GM20000 (cell line): ENCODE data around the gene CWC22.

ENCODE experiments used
- DNase-seq: peaks from one replicate; pipeline ENCODE4 v3.0.0; 2012; ENCODE audit warnings: low spot score
- TF ChIP-seq, protein P1 (sequence below): IDR thresholded peaks from 2 replicates; pipeline ENCODE4 v1.5.1; 2012; ENCODE audit warnings: mild to moderate bottlenecking, control low read depth; ENCODE audit errors: extremely low read depth, missing control alignments

CWC22 gene

DNA sequence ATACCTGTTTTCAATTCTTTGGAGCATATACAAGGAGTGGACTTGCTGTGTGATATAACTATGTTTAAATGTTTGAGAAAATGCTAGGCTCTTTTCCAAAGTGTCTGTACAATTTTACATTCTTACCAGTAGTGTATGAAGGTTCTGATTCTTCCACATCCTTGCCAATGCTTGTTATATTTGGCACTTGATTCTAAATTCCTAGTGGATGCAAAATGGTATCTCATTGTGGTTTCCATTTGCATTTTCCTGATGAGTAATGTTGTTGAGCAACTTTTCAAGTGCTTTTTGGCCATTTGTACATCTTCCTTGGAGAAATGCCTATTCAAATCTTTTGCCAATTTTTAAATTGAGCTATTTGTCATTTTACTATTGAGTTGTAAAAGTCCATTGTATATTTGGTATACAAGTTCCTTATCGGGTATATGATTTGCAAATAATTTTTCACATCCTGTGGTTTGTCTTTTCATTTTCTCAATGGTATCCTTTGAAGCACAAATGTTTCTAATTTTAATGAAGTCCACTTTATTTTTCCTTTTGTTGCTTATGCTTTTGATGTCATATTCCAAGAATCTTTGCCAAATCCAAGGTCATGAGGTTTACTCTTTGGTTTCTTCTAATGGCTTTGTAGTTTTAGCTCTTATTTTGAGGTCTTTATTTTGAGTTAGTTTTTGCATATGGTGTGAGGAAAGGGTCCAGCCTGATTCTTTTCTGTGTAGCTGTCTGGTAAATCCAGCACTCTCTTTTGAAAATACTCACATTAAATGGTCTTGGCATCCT lies 33.2 kb upstream of the CWC22 start:
- DNase-seq, result no peak
- TF ChIP-seq, protein P1, sequence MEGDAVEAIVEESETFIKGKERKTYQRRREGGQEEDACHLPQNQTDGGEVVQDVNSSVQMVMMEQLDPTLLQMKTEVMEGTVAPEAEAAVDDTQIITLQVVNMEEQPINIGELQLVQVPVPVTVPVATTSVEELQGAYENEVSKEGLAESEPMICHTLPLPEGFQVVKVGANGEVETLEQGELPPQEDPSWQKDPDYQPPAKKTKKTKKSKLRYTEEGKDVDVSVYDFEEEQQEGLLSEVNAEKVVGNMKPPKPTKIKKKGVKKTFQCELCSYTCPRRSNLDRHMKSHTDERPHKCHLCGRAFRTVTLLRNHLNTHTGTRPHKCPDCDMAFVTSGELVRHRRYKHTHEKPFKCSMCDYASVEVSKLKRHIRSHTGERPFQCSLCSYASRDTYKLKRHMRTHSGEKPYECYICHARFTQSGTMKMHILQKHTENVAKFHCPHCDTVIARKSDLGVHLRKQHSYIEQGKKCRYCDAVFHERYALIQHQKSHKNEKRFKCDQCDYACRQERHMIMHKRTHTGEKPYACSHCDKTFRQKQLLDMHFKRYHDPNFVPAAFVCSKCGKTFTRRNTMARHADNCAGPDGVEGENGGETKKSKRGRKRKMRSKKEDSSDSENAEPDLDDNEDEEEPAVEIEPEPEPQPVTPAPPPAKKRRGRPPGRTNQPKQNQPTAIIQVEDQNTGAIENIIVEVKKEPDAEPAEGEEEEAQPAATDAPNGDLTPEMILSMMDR, result no peak

DNA sequence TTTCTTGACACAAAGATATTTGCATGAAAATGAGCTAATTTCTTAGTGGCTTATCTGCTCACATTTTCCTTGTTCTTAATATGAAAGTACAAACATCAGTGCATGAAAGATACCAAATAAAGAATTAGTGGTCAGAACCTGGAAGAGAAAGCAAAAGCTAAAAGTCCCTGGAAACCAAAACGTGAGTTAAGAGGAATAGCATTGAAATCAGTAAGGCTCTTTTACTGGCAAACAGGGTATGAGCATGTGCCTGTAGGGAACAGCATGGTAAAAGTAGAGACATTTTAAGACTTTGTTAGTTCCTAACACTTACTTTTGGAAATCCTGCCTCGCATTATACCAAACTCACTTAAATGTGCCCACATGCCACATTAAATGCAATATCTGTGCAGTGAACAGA lies 31.9 kb upstream of the CWC22 start:
- no peak for DNase-seq
- TF ChIP-seq, protein P1, result no peak

DNA sequence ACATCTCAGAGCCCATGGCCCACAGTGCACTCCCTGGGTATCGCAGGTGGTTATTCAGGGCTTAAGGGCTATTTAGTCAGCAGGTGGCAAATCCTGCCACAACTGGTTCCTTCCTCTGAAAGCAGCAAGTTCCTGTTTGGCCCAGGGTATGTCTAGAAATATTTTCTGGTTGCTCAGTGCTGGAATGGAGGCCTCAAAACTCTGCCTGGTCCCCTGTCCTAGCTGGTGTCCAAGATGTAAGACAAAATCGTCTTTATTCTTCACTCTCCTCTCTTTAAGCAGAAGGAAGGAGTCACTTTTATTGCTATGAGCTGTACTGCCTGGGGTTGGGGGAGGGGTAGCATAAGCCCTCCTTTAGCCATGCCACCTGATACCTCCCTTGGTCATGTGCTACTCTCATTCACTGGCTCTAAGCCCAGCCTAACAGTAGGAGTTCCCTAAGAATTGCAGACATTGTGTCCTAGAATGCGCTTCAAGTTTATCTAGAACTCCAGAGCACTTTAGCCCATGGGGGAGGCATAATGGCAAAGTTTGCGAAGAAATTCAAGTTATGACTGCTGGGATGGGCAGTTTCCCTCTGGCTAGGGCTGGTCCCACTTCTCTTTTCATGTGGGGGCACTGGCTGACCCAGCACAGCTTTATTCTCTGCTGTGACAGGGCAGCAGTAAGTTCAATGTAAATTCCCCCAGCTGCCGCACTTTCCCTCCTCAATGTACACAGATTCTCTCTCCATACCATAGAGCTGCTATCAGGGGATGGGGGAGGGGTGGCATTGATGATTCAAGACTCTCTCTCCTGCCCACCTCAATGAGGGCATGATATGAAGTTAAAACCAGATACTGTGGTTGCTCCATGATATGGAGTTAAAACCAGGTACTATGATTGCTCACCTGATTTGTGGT lies 27.1 kb upstream of the CWC22 start:
- TF ChIP-seq, protein P1, result no peak
- no peak for DNase-seq

DNA sequence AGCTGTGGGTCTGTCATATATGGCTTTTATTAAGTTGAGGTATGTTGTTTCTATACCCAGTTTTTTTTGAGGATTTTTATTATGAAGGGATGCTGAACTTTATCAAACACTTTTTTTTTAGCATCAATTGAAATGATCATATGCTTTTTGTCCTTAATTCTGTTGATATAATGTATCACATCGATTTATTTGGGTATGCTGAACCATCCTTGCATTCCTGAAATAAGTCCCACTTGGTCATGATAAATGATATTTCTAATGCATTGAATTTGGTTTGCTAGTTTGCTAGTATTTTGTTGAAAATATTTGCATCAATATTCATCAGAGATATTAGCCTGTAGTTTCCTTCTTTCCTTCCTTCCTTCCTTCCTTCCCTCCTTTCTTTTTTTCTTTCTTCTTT lies 22.5 kb upstream of the CWC22 start:
- no peak for DNase-seq
- TF ChIP-seq, protein P1, result no peak

DNA sequence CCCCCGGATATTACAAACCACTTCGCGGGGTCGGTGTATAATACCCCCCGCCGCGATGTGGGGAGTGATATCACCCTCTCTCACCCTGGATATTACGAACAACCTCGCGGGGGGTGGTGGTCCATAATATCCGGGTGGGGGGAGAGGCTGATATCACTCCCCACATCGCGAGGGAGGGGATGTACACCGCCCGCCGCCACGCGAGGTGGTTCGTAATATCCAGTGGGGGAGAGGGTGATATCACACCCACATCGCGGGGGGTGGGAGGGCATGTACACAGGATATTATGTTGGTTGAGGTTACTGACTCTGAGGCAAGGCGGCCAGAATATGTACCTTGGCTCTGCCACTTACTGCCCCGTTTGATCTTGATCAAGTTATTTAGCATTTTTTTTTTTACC lies 14.8 kb upstream of the CWC22 start:
- TF ChIP-seq, protein P1, result no peak
- no peak for DNase-seq

DNA sequence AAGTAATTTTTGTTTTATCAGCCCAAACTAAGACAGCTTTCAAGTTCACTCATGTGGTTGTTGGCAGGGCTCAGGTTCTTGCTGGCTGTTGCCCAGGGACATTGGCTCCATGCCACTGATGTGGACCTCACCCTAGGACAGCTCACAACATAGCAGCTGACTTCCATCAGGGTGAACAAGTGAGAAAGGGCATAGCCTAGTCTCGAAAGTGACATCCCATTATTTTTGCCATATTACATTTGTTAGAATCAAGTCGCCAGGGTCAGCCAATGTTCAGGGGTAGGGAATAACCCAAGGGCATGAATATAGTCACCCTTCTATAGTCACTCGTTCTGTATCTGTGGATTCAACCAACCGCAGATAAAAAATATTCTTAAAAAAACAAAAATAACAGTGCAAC lies 10.7 kb upstream of the CWC22 start:
- TF ChIP-seq, protein P1, result no peak
- DNase-seq, result no peak

DNA sequence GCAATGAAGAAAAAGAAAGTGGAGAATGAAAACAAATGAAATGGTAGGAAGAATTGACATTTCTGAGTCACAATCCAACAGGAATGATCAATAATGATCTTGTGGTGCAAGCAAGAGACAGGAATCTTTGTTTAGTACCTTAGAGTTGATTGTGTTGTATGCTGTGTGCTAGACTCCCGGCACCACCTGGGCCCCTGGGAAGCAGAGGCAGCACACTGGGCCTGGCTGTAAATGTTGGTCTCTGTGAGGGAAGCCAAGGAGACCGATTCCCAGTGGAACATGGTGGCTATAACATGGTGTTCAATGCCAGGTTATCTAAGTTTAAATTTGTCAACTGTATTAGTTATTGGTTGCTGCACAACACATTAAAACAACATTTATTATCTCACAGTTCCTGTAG lies 9.8 kb upstream of the CWC22 start:
- TF ChIP-seq, protein P1, result no peak
- no peak for DNase-seq
